Suprapubic skin (tissue), 4 donors: Measurements from ENCODE around the gene TARDBP. TPM values are rescaled to one million over a fixed set of nuclear protein-coding genes. Genes with fewer than 3 reads are reported as not detected.

Experiments
- DNase-seq, 2 donors: peaks; one replicate each; pipeline ENCODE4 v3.0.0-alpha.2; 2019; ENCODE audit warnings: low spot score in 2 of 2
- H3K27ac ChIP-seq: fragments of 200-600 bp; sonication (generic); one replicate; pipeline ENCODE4 v1.5.1; 2019
- H3K27me3 ChIP-seq: fragments of 200-600 bp; sonication (generic); one replicate; pipeline ENCODE4 v1.5.1; 2019
- H3K36me3 ChIP-seq: fragments of 200-600 bp; sonication (generic); one replicate; pipeline ENCODE4 v1.5.1; 2019
- H3K4me1 ChIP-seq: fragments of 200-600 bp; sonication (generic); one replicate; pipeline ENCODE4 v1.5.1; 2019
- H3K4me3 ChIP-seq: fragments of 200-600 bp; sonication (generic); one replicate; pipeline ENCODE4 v1.5.1; 2019; ENCODE audit warnings: mild to moderate bottlenecking
- H3K9me3 ChIP-seq: fragments of 200-600 bp; sonication (generic); one replicate; pipeline ENCODE4 v1.5.1; 2019
- CTCF ChIP-seq, 2 donors: fragments of 200-600 bp in 1 of 2; fragments of 450-650 bp in 1 of 2; sonication (generic) in 1 of 2; IDR thresholded peaks; one replicate each; pipeline ENCODE4 v1.5.1; 2016 to 2019; ENCODE audit warnings: antibody characterized with exemption in 2 of 2, mild to moderate bottlenecking in 1 of 2, moderate library complexity in 1 of 2
- EP300 ChIP-seq: sonication (generic); formaldehyde crosslinking; IDR thresholded peaks from one replicate; pipeline ENCODE4 v1.6.1; 2017; ENCODE audit warnings: antibody characterized with exemption
- POLR2A ChIP-seq, 2 donors: fragments of 450-650 bp; IDR thresholded peaks; one replicate each; pipeline ENCODE4 v1.6.1; 2017; ENCODE audit warnings: antibody characterized with exemption in 2 of 2, mild to moderate bottlenecking in 2 of 2, moderate library complexity in 2 of 2
- POLR2AphosphoS5 ChIP-seq, 3 donors: sonication (generic); formaldehyde crosslinking; IDR thresholded peaks; one replicate each; pipeline ENCODE4 v1.6.1; 2017; ENCODE audit warnings: antibody characterized with exemption in 3 of 3
- WGBS: methylation state at CpG from one replicate; pipeline ENCODE4 v1.1.5; 2018; 5-methylcytosine and 5-hydroxymethylcytosine counted together
- total RNA-seq, 4 donors: library from RNA; depleted of rRNA; stranded (reverse); fragments of >200 nt; gene quantifications; one replicate each; pipeline ENCODE4 v1.1.0, GENCODE V29; 2016

Gene TARDBP
- 100 to 1,000 TPM in 3 of 4 donors, 10 to 100 TPM in 1; 92.7 to 287 (median 156) TPM for total RNA-seq

GRCh38 chr1:11012260-11013159 is at the start of gene TARDBP:
TSS of gene TARDBP (plus strand) at chr1:11012654. CDS start at chr1:11013728, 1,074 bp downstream.
- Histone ChIP-seq H3K4me1 (peaks cover 33% of the 10 kb centered on the region), H3K27ac (peak within 1 kb of the TSS; percentile 99), H3K4me3 (peak within 1 kb of the TSS; percentile 99), H3K36me3 (peaks cover 38% of the 10 kb centered on the region), H3K27me3 (no peaks in the 10 kb centered on the region), H3K9me3 (no peaks in the 10 kb centered on the region)
- no peak for TF ChIP-seq EP300
- peak; percentile 85 to 96 for TF ChIP-seq POLR2A (IDR thresholded peaks at IDR 0.05)
- TF ChIP-seq POLR2AphosphoS5 (IDR thresholded peaks at IDR 0.05): peak; percentile 76 to 95 (median 84)
- TF ChIP-seq CTCF (IDR thresholded peaks at IDR 0.05): no peak
- 0% methylated on average over 68 of the region's 94 CpGs for WGBS
- DNase-seq: peak; percentile 89 to 94

- DNase-seq: no peak
- Histone ChIP-seq H3K9me3 (no peaks in the 10 kb centered on the region), H3K4me3 (no peak overlapping the region), H3K36me3 (no peaks in the 10 kb centered on the region), H3K4me1 (peaks cover 5% of the 10 kb centered on the region), H3K27ac (no peak overlapping the region), H3K27me3 (peaks cover 4% of the 10 kb centered on the region)
- TF ChIP-seq EP300 (no peak), CTCF (IDR thresholded peaks at IDR 0.05) (no peak), POLR2AphosphoS5 (IDR thresholded peaks at IDR 0.05) (no peak), POLR2A (IDR thresholded peaks at IDR 0.05) (no peak)
- WGBS: 32% methylated on average over 10 of the region's 10 CpGs
Measured at GRCh38 chr1:10965546-10966226, 46.8 kb upstream of the TARDBP start.

- Histone ChIP-seq H3K36me3 (no peaks in the 10 kb centered on the region), H3K9me3 (no peaks in the 10 kb centered on the region), H3K4me3 (no peak overlapping the region), H3K27ac (no peak overlapping the region), H3K4me1 (no peaks in the 10 kb centered on the region), H3K27me3 (peaks cover 4% of the 10 kb centered on the region)
- WGBS: 84% methylated on average over 3 of the region's 3 CpGs
- TF ChIP-seq POLR2AphosphoS5 (IDR thresholded peaks at IDR 0.05): no peak
- no peak for DNase-seq
Measured at GRCh38 chr1:10967090-10967489, 45.4 kb upstream of the TARDBP start.

- no peaks in the 10 kb centered on the region for H3K36me3 ChIP-seq
- 58% methylated on average over 13 of the region's 13 CpGs for WGBS
- TF ChIP-seq POLR2A (IDR thresholded peaks at IDR 0.05) (no peak), POLR2AphosphoS5 (IDR thresholded peaks at IDR 0.05) (no peak), CTCF (IDR thresholded peaks at IDR 0.05) (no peak), EP300 (no peak)
- H3K4me1 ChIP-seq: peaks cover 4% of the 10 kb centered on the region
- peaks cover 4% of the 10 kb centered on the region for H3K27me3 ChIP-seq
- no peak overlapping the region for H3K4me3 ChIP-seq
- H3K9me3 ChIP-seq: no peaks in the 10 kb centered on the region
- DNase-seq: no peak
- H3K27ac ChIP-seq: no peak overlapping the region
Measured at GRCh38 chr1:10968411-10968826, 44.0 kb upstream of the TARDBP start.

- Histone ChIP-seq H3K36me3 (no peaks in the 10 kb centered on the region), H3K27me3 (no peaks in the 10 kb centered on the region), H3K4me1 (peaks cover 14% of the 10 kb centered on the region), H3K27ac (no peak overlapping the region), H3K9me3 (no peaks in the 10 kb centered on the region), H3K4me3 (no peak overlapping the region)
- DNase-seq: no peak
- WGBS: 66% methylated on average over 14 of the region's 14 CpGs
- no peak for TF ChIP-seq POLR2A (IDR thresholded peaks at IDR 0.05)
- no peak for TF ChIP-seq EP300
- TF ChIP-seq CTCF (IDR thresholded peaks at IDR 0.05): no peak
Measured at GRCh38 chr1:10969267-10969970, 43.0 kb upstream of the TARDBP start.
